HEK293 (cell line): ENCODE measurements around the gene ZNF573.

ENCODE experiments used
- BCL11A ChIP-seq: fragments of 450-650 bp; formaldehyde crosslinking; IDR thresholded peaks from 2 replicates; pipeline ENCODE4 v1.5.1; 2016; ENCODE audit warnings: low read depth, missing biosample characterization, missing genetic modification characterization
- GLI2 ChIP-seq: fragments of 450-650 bp; formaldehyde crosslinking; IDR thresholded peaks from 2 replicates; pipeline ENCODE4; 2017; ENCODE audit warnings: missing biosample characterization, missing genetic modification characterization, low read depth, borderline replicate concordance
- HOXA7 ChIP-seq: sonication (generic); formaldehyde crosslinking; IDR thresholded peaks from 2 replicates; pipeline ENCODE4 v1.8.1; 2022; ENCODE audit warnings: missing genetic modification reagents, borderline replicate concordance
- RBAK ChIP-seq: fragments of 450-650 bp; formaldehyde crosslinking; IDR thresholded peaks from 2 replicates; pipeline ENCODE4 v1.5.1; 2016; ENCODE audit warnings: missing biosample characterization, missing genetic modification characterization
- SP7 ChIP-seq: fragments of 450-650 bp; formaldehyde crosslinking; IDR thresholded peaks from 2 replicates; pipeline ENCODE4 v1.5.1; 2016; ENCODE audit warnings: missing biosample characterization, missing genetic modification characterization
- WT1 ChIP-seq: fragments of 450-650 bp; formaldehyde crosslinking; IDR thresholded peaks from 2 replicates; pipeline ENCODE4 v1.5.1; 2016; ENCODE audit warnings: missing biosample characterization, missing genetic modification characterization
- ZBTB10 ChIP-seq: fragments of 450-650 bp; formaldehyde crosslinking; IDR thresholded peaks from 2 replicates; pipeline ENCODE4 v1.5.1; 2016; ENCODE audit warnings: missing biosample characterization, missing genetic modification characterization
- ZBTB17 ChIP-seq: fragments of 450-650 bp; formaldehyde crosslinking; IDR thresholded peaks from 2 replicates; pipeline ENCODE4 v1.5.1; 2016; ENCODE audit warnings: missing biosample characterization, missing genetic modification characterization
- ZEB2 ChIP-seq: fragments of 450-650 bp; formaldehyde crosslinking; IDR thresholded peaks from 2 replicates; pipeline ENCODE4 v1.5.1; 2016; ENCODE audit warnings: missing biosample characterization, missing genetic modification characterization
- ZNF114 ChIP-seq: fragments of 450-650 bp; formaldehyde crosslinking; IDR thresholded peaks from 2 replicates; pipeline ENCODE4 v1.5.0; 2017; ENCODE audit warnings: missing biosample characterization, missing genetic modification characterization
- ZNF155 ChIP-seq: fragments of 450-650 bp; formaldehyde crosslinking; IDR thresholded peaks from 2 replicates; pipeline ENCODE4 v1.5.1; 2016; ENCODE audit warnings: missing biosample characterization, missing genetic modification characterization
- ZNF239 ChIP-seq: fragments of 450-650 bp; formaldehyde crosslinking; IDR thresholded peaks from 2 replicates; pipeline ENCODE4 v1.5.1; 2016; ENCODE audit warnings: missing biosample characterization, missing genetic modification characterization
- ZNF274 ChIP-seq, 2 experiments: fragments of 200-500 bp in 1 of 2; fragments of 450-650 bp in 1 of 2; sonication (Bioruptor generic) in 1 of 2; formaldehyde crosslinking in 1 of 2; IDR thresholded peaks; 2 replicates each; pipeline versions ENCODE4 v1.5.1 to v1.6.1; 2014 to 2016; ENCODE audit warnings: borderline replicate concordance in 1 of 2, inconsistent platforms in 1 of 2, low read length in 1 of 2, missing biosample characterization in 1 of 2, missing genetic modification characterization in 1 of 2
- ZNF366 ChIP-seq: fragments of 450-650 bp; formaldehyde crosslinking; conservative IDR thresholded peaks from 2 replicates; pipeline ENCODE4 v1.5.1; 2016; ENCODE audit warnings: missing biosample characterization, missing genetic modification characterization
- ZNF394 ChIP-seq: fragments of 450-650 bp; formaldehyde crosslinking; IDR thresholded peaks from 2 replicates; pipeline ENCODE4 v1.5.1; 2016; ENCODE audit warnings: missing biosample characterization, missing genetic modification characterization, mild to moderate bottlenecking, moderate library complexity, borderline replicate concordance
- ZNF404 ChIP-seq: fragments of 450-650 bp; formaldehyde crosslinking; IDR thresholded peaks from 2 replicates; pipeline ENCODE4 v1.5.1; 2017; ENCODE audit warnings: missing biosample characterization, missing genetic modification characterization
- ZNF623 ChIP-seq: fragments of 450-650 bp; formaldehyde crosslinking; IDR thresholded peaks from 2 replicates; pipeline ENCODE4 v1.5.1; 2016; ENCODE audit warnings: missing biosample characterization, missing genetic modification characterization
- ZNF704 ChIP-seq: fragments of 450-650 bp; formaldehyde crosslinking; IDR thresholded peaks from 2 replicates; pipeline ENCODE4 v1.5.1; 2016; ENCODE audit warnings: missing biosample characterization, missing genetic modification characterization
- ZNF707 ChIP-seq: fragments of 450-650 bp; formaldehyde crosslinking; IDR thresholded peaks from 2 replicates; pipeline ENCODE4 v1.5.1; 2016; ENCODE audit warnings: missing biosample characterization, missing genetic modification characterization
- ZNF76 ChIP-seq: fragments of 450-650 bp; formaldehyde crosslinking; IDR thresholded peaks from 2 replicates; pipeline ENCODE4; 2016; ENCODE audit warnings: low read depth, missing biosample characterization, missing genetic modification characterization, borderline replicate concordance
- ZSCAN16 ChIP-seq: fragments of 450-650 bp; formaldehyde crosslinking; IDR thresholded peaks from 2 replicates; pipeline ENCODE4 v1.5.1; 2016; ENCODE audit warnings: missing biosample characterization, missing genetic modification characterization
- ZXDB ChIP-seq: fragments of 450-650 bp; formaldehyde crosslinking; IDR thresholded peaks from 2 replicates; pipeline ENCODE4 v1.5.1; 2016; ENCODE audit warnings: missing biosample characterization, missing genetic modification characterization
- TF ChIP-seq, protein P1 (sequence below): fragments of 450-650 bp; formaldehyde crosslinking; IDR thresholded peaks from 2 replicates; pipeline ENCODE4 v1.5.1; 2016; ENCODE audit warnings: missing biosample characterization, missing genetic modification characterization, low read depth
- TF ChIP-seq, protein P2 (sequence below): fragments of 450-650 bp; formaldehyde crosslinking; IDR thresholded peaks from 2 replicates; pipeline ENCODE4 v1.5.1; 2016; ENCODE audit warnings: missing biosample characterization, missing genetic modification characterization
- TF ChIP-seq, protein P3 (sequence below): fragments of 450-650 bp; formaldehyde crosslinking; conservative IDR thresholded peaks from 2 replicates; pipeline ENCODE4 v1.5.1; 2016; ENCODE audit warnings: low read depth, missing biosample characterization, missing genetic modification characterization

Gene ZNF573

GRCh38 chr19:37779127-37780005 is at the start of gene ZNF573 (continued):
- TF ChIP-seq ZSCAN16 (tag by site-specific recombination) = no peak
- no peak for TF ChIP-seq ZNF155 (tag by site-specific recombination)
- TF ChIP-seq, protein P1, sequence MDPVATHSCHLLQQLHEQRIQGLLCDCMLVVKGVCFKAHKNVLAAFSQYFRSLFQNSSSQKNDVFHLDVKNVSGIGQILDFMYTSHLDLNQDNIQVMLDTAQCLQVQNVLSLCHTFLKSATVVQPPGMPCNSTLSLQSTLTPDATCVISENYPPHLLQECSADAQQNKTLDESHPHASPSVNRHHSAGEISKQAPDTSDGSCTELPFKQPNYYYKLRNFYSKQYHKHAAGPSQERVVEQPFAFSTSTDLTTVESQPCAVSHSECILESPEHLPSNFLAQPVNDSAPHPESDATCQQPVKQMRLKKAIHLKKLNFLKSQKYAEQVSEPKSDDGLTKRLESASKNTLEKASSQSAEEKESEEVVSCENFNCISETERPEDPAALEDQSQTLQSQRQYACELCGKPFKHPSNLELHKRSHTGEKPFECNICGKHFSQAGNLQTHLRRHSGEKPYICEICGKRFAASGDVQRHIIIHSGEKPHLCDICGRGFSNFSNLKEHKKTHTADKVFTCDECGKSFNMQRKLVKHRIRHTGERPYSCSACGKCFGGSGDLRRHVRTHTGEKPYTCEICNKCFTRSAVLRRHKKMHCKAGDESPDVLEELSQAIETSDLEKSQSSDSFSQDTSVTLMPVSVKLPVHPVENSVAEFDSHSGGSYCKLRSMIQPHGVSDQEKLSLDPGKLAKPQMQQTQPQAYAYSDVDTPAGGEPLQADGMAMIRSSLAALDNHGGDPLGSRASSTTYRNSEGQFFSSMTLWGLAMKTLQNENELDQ (tag by site-specific recombination) = no peak
- TF ChIP-seq RBAK (tag by site-specific recombination) = peak; percentile 85
- no peak for TF ChIP-seq ZNF707
- TF ChIP-seq GLI2 (tag by site-specific recombination) = no peak
- peak; percentile 98 for TF ChIP-seq ZBTB17 (tag by site-specific recombination)
- TF ChIP-seq ZNF704 = no peak
- peak; percentile 97 for TF ChIP-seq ZEB2 (tag by site-specific recombination)
- TF ChIP-seq BCL11A (tag by site-specific recombination) = peak; percentile 18; the same call in 1 of the 2 replicates
- TF ChIP-seq SP7 (tag by site-specific recombination) = peak; percentile 81
- no peak for TF ChIP-seq ZNF274 (IDR thresholded peaks at IDR 0.05; ENCODE audit: low read length)
- no peak for TF ChIP-seq ZNF274 (tag by site-specific recombination; IDR thresholded peaks at IDR 0.05; ENCODE audit: borderline replicate concordance)
- no peak for TF ChIP-seq ZNF404
- no peak for TF ChIP-seq HOXA7 (CRISPR knock-in tag)
- no peak for TF ChIP-seq ZNF114
- TF ChIP-seq, protein P2, sequence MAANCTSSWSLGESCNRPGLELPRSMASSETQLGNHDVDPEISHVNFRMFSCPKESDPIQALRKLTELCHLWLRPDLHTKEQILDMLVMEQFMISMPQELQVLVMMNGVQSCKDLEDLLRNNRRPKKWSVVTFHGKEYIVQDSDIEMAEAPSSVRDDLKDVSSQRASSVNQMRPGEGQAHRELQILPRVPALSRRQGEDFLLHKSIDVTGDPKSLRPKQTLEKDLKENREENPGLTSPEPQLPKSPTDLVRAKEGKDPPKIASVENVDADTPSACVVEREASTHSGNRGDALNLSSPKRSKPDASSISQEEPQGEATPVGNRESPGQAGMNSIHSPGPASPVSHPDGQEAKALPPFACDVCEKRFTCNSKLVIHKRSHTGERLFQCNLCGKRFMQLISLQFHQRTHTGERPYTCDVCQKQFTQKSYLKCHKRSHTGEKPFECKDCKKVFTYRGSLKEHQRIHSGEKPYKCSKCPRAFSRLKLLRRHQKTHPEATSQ (tag by site-specific recombination) = no peak
- peak; percentile 91 for TF ChIP-seq ZXDB (tag by site-specific recombination)
- TF ChIP-seq WT1 (tag by site-specific recombination) = peak; percentile 42; the same call in 1 of the 2 replicates
- TF ChIP-seq ZNF76 = peak; percentile 99
- TF ChIP-seq ZBTB10 (tag by site-specific recombination) = peak; percentile 99
- TF ChIP-seq ZNF623 (tag by site-specific recombination) = 0 out of 2 replicates have a peak, but pooled peaks have one; percentile 15
- peak; percentile 67 for TF ChIP-seq ZNF366 (tag by site-specific recombination)
- peak; percentile 48; the same call in 1 of the 2 replicates for TF ChIP-seq ZNF394
- TF ChIP-seq, protein P3, sequence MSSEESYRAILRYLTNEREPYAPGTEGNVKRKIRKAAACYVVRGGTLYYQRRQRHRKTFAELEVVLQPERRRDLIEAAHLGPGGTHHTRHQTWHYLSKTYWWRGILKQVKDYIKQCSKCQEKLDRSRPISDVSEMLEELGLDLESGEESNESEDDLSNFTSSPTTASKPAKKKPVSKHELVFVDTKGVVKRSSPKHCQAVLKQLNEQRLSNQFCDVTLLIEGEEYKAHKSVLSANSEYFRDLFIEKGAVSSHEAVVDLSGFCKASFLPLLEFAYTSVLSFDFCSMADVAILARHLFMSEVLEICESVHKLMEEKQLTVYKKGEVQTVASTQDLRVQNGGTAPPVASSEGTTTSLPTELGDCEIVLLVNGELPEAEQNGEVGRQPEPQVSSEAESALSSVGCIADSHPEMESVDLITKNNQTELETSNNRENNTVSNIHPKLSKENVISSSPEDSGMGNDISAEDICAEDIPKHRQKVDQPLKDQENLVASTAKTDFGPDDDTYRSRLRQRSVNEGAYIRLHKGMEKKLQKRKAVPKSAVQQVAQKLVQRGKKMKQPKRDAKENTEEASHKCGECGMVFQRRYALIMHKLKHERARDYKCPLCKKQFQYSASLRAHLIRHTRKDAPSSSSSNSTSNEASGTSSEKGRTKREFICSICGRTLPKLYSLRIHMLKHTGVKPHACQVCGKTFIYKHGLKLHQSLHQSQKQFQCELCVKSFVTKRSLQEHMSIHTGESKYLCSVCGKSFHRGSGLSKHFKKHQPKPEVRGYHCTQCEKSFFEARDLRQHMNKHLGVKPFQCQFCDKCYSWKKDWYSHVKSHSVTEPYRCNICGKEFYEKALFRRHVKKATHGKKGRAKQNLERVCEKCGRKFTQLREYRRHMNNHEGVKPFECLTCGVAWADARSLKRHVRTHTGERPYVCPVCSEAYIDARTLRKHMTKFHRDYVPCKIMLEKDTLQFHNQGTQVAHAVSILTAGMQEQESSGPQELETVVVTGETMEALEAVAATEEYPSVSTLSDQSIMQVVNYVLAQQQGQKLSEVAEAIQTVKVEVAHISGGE (tag by site-specific recombination) = peak; percentile 96
- no peak for TF ChIP-seq ZNF239 (tag by site-specific recombination)
